HepG2 (cell line): Measurements from ENCODE around the gene ADH1C. TPM values are rescaled to one million over a fixed set of nuclear protein-coding genes. Genes with fewer than 3 reads are reported as not detected.

Experiments
- ATAC-seq: fragments of 200-7000 bp; cut with Tn5 transposase; 3 replicates; pipeline ENCODE4 v1.9.1; 2020; ENCODE audit warnings: mild to moderate bottlenecking, moderate library complexity
- BruUV-seq: library from RNA; stranded (reverse); fragments of 400-500 nt; replicated peaks from 2 replicates; lab custom pipeline; 2021; lab: Mats Ljungman, UMichigan
- CTCF ChIA-PET: fragments of 300-600 bp; formaldehyde crosslinking; extraction: SDS; loops from one replicate; lab custom pipeline; 2021; ENCODE audit warnings: low total read pairs, inconsistent platforms, low intra/inter-chr PET ratio; lab: Yijun Ruan, JAX
- POLR2A ChIA-PET: fragments of 350-600 bp; sonication (Branson Sonifier 250); formaldehyde crosslinking; loops from one replicate; lab custom pipeline; 2020; ENCODE audit warnings: antibody characterized with exemption, inconsistent platforms; lab: Yijun Ruan, JAX
- DNase-seq: peaks from one replicate; pipeline ENCODE4 v3.0.0-alpha.2; 2015; ENCODE audit warnings: low spot score
- FAIRE-seq: peaks from 3 replicates; lab custom pipeline; 2011; peaks lifted over from hg19 to GRCh38; lab: Jason Lieb, UNC
- H2AFZ ChIP-seq: one replicate; pipeline ENCODE4 v1.6.1; 2011; ENCODE audit warnings: low read length, inconsistent platforms
- H3K27ac ChIP-seq: fragments of 300-600 bp; 3 replicates; pipeline ENCODE4 v1.8.0; 2011; ENCODE audit warnings: mixed run types, mild to moderate bottlenecking, mixed read lengths, low read length, inconsistent platforms; ENCODE audit not compliant: insufficient read depth; ENCODE audit errors: extremely low read length
- H3K27me3 ChIP-seq, 2 experiments: fragments of 200-600 bp in 1 of 2; 2 replicates in 1 of 2; 3 replicates in 1 of 2; pipeline versions ENCODE4 v1.6.0 to v1.8.0; 2011; ENCODE audit warnings: low read length in 2 of 2, mild to moderate bottlenecking in 2 of 2, moderate library complexity in 2 of 2, inconsistent platforms in 1 of 2; ENCODE audit not compliant: insufficient read depth in 2 of 2, control insufficient read depth in 1 of 2
- H3K36me3 ChIP-seq, 2 experiments: fragments of 200-600 bp in 1 of 2; replicated peaks in 1 of 2; 2 replicates in 1 of 2; 3 replicates in 1 of 2; pipeline versions ENCODE4 v1.5.1 to v1.8.0; 2011; ENCODE audit warnings: low read length in 2 of 2, inconsistent platforms in 1 of 2; ENCODE audit not compliant: insufficient read depth in 2 of 2, control insufficient read depth in 1 of 2
- H3K4me1 ChIP-seq: 2 replicates; pipeline ENCODE4 v1.5.1; 2012; ENCODE audit warnings: low read length, inconsistent platforms; ENCODE audit not compliant: insufficient read depth
- H3K4me2 ChIP-seq: 2 replicates; pipeline ENCODE4 v1.6.0; 2011; ENCODE audit warnings: low read depth, low read length, inconsistent platforms
- H3K4me3 ChIP-seq, 3 experiments: fragments of 200-600 bp in 1 of 3; sonication (generic), shearing (Covaris generic) in 1 of 3; replicated peaks in 1 of 3; 2 replicates each; pipeline ENCODE4 v1.5.1; 2011 to 2016; ENCODE audit warnings: low read length in 3 of 3, inconsistent platforms in 2 of 3, low read depth in 2 of 3, mild to moderate bottlenecking in 2 of 3, control low read depth in 1 of 3, mixed read lengths in 1 of 3; ENCODE audit not compliant: insufficient read depth in 1 of 3
- H3K79me2 ChIP-seq: one replicate; pipeline ENCODE4 v1.6.1; 2011; ENCODE audit warnings: low read length, inconsistent platforms; ENCODE audit not compliant: insufficient read depth
- H3K9ac ChIP-seq: 2 replicates; pipeline ENCODE4 v1.6.0; 2011; ENCODE audit warnings: mild to moderate bottlenecking, low read depth, low read length, inconsistent platforms; ENCODE audit not compliant: insufficient read depth
- H3K9me3 ChIP-seq: 2 replicates; pipeline ENCODE4 v1.5.1; 2012; ENCODE audit warnings: mild to moderate bottlenecking, low read length
- H4K20me1 ChIP-seq: 2 replicates; pipeline ENCODE4 v1.6.0; 2011; ENCODE audit warnings: inconsistent platforms, mild to moderate bottlenecking, low read length, moderate library complexity; ENCODE audit not compliant: insufficient read depth
- EP300 ChIP-seq, 3 experiments: sonication (generic) in 1 of 3; formaldehyde crosslinking in 1 of 3; IDR thresholded peaks; 2 replicates each; pipeline versions ENCODE4 v1.5.1 to v1.6.1; 2011 to 2020; ENCODE audit warnings: low read depth in 2 of 3, low read length in 2 of 3, borderline replicate concordance in 1 of 3, improper control_type of control experiment in 1 of 3, mild to moderate bottlenecking in 1 of 3, missing genetic modification reagents in 1 of 3, moderate library complexity in 1 of 3
- ETV5 ChIP-seq: IDR thresholded peaks from 2 replicates; pipeline ENCODE4 v1.6.1; 2018; ENCODE audit warnings: missing biosample characterization, missing genetic modification reagents, inconsistent platforms, borderline replicate concordance
- KAT7 ChIP-seq: IDR thresholded peaks from 2 replicates; pipeline ENCODE4 v1.6.1; 2018; ENCODE audit warnings: borderline replicate concordance, missing compliant biosample characterization
- NFIC ChIP-seq: IDR thresholded peaks from 2 replicates; pipeline ENCODE4 v1.6.1; 2012; ENCODE audit warnings: mild to moderate bottlenecking, low read length, inconsistent platforms
- RFX3 ChIP-seq: IDR thresholded peaks from 2 replicates; pipeline ENCODE4 v1.6.1; 2016; ENCODE audit warnings: missing biosample characterization, missing genetic modification reagents
- SAP130 ChIP-seq: IDR thresholded peaks from 2 replicates; pipeline ENCODE4 v1.6.1; 2016; ENCODE audit warnings: low read depth
- SMAD3 ChIP-seq: sonication (generic); formaldehyde crosslinking; IDR thresholded peaks from 2 replicates; pipeline ENCODE4 v1.4.0; 2020; ENCODE audit warnings: missing genetic modification reagents
- SRY ChIP-seq: sonication (generic); formaldehyde crosslinking; IDR thresholded peaks from 2 replicates; pipeline ENCODE4 v1.8.0; 2022; ENCODE audit warnings: mild to moderate bottlenecking, missing genetic modification reagents
- ZIK1 ChIP-seq: sonication (generic); formaldehyde crosslinking; IDR thresholded peaks from 2 replicates; pipeline ENCODE4 v1.5.0; 2020; ENCODE audit warnings: mild to moderate bottlenecking, low read depth, missing genetic modification reagents, borderline replicate concordance
- ZNF350 ChIP-seq: sonication (generic); formaldehyde crosslinking; IDR thresholded peaks from 2 replicates; pipeline ENCODE4 v1.4.0; 2020; ENCODE audit warnings: mild to moderate bottlenecking, low read depth, missing genetic modification reagents, borderline replicate concordance
- WGBS: methylation state at CpG from one replicate; pipeline ENCODE4 v1.1.6; 2017; ENCODE audit warnings: low lambda C conversion rate; 5-methylcytosine and 5-hydroxymethylcytosine counted together
- in situ Hi-C: cut with HindIII; loops from 2 replicates; pipeline ENCODE4 v1.10.0; 2017; ENCODE audit warnings: low pct_unique_long_range_greater_than_20kb; ENCODE audit not compliant: extremely low pct_ligation_motif_present
- intact Hi-C: fragments of 100-400 bp; cut with micrococcal nuclease; formaldehyde crosslinking; loops from one replicate; pipeline ENCODE4 v1.10.0; 2022; ENCODE audit not compliant: unreplicated experiment
- polyA plus RNA-seq, 8 experiments: library from polyadenylated mRNA; depleted of rRNA in 3 of 8; stranded (reverse) in 7 of 8; unstranded in 1 of 8; fragments of >200 nt; fragmentation: Illumina TruSeq in 4 of 8; extraction: Trizol in 4 of 8; gene quantifications; 2 replicates each; pipeline versions ENCODE4 v1.2.1 to v1.2.3, GENCODE V29; 2011 to 2016; ENCODE audit warnings: low read depth in 4 of 8, missing spikeins in 1 of 8, mixed read lengths in 1 of 8; ENCODE audit not compliant: insufficient read depth in 1 of 8
- total RNA-seq, 5 experiments: library from RNA; depleted of rRNA; stranded (reverse); fragments of >200 nt; fragmentation: Illumina TruSeq; extraction: Trizol; gene quantifications; 2 replicates each; pipeline ENCODE4 v1.2.3, GENCODE V29; 2016; ENCODE audit warnings: low read depth in 1 of 5
- TF ChIP-seq, protein P1 (sequence below): sonication (generic); formaldehyde crosslinking; conservative IDR thresholded peaks from 2 replicates; pipeline ENCODE4 v1.4.0; 2020; ENCODE audit warnings: mild to moderate bottlenecking, missing genetic modification reagents, moderate library complexity
- TF ChIP-seq, protein P2 (sequence below): IDR thresholded peaks from 2 replicates; pipeline ENCODE4 v1.6.1; 2018; ENCODE audit warnings: missing genetic modification reagents, mild to moderate bottlenecking, missing compliant biosample characterization
- TF ChIP-seq, protein P3 (sequence below): sonication (generic); IDR thresholded peaks from 2 replicates; pipeline ENCODE4 v1.6.1; 2016; ENCODE audit warnings: low read depth, borderline replicate concordance
- TF ChIP-seq, protein P4 (sequence below): sonication (generic); formaldehyde crosslinking; IDR thresholded peaks from 2 replicates; pipeline ENCODE4 v1.4.0; 2020; ENCODE audit warnings: missing genetic modification reagents

Gene ADH1C
- total and polyA plus RNA-seq, 2 of the 13 experiments (the other 11 are each of a cell fraction or from before 2014, with no cell fraction given): not detected

DNA sequence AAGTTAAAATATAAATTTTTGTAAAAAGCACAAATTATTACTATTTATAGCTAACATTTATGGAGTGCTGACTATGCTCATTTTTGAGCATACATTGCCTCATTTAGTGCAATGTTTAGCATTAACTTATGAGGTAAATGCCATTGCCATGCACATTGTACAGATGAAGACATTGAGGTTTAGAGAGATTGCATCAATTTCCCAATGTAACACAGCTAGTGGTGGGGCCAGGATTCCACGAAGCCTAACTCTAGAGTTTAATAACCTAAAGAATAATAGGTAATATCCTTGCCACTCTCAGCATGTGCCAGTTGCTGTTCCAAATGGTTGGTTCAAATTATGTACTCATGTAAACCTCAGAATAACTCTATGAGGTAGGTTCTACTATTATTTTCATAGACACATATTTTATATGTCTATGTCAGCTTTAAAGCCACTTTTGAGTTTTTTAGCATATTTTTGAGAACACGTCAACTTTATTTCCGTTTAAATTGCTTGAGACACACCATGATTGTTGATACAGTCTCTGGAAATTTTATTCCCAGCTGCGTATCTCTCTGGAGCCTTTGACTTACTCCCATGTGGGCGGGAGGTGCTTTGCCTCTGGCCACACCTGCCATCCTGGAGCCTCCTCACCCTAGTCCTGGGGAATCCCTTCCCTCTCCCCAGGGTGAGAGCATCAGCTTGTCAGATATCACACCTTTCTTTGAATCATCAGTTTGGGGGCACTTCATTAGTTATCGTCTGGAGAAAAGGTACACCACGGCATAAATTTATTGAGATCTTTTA, 51.0 kb downstream of the ADH1C start (continued):
- TF ChIP-seq, protein P1, sequence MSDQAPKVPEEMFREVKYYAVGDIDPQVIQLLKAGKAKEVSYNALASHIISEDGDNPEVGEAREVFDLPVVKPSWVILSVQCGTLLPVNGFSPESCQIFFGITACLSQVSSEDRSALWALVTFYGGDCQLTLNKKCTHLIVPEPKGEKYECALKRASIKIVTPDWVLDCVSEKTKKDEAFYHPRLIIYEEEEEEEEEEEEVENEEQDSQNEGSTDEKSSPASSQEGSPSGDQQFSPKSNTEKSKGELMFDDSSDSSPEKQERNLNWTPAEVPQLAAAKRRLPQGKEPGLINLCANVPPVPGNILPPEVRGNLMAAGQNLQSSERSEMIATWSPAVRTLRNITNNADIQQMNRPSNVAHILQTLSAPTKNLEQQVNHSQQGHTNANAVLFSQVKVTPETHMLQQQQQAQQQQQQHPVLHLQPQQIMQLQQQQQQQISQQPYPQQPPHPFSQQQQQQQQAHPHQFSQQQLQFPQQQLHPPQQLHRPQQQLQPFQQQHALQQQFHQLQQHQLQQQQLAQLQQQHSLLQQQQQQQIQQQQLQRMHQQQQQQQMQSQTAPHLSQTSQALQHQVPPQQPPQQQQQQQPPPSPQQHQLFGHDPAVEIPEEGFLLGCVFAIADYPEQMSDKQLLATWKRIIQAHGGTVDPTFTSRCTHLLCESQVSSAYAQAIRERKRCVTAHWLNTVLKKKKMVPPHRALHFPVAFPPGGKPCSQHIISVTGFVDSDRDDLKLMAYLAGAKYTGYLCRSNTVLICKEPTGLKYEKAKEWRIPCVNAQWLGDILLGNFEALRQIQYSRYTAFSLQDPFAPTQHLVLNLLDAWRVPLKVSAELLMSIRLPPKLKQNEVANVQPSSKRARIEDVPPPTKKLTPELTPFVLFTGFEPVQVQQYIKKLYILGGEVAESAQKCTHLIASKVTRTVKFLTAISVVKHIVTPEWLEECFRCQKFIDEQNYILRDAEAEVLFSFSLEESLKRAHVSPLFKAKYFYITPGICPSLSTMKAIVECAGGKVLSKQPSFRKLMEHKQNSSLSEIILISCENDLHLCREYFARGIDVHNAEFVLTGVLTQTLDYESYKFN (CRISPR knock-in tag): no peak

GRCh38 chr4:99300934-99301333, 51.6 kb downstream of the ADH1C start:
- H3K27me3 ChIP-seq: no peaks in the 10 kb centered on the region
- FAIRE-seq (peak; percentile 73), ATAC-seq (no peak; the same call in 2 of the 3 replicates), DNase-seq (peak; percentile 58)
- H3K27ac ChIP-seq: no peak overlapping the region
- BruUV-seq: no TSS peak
- H3K4me3 ChIP-seq: no peak overlapping the region
- no peaks in the 10 kb centered on the region for H3K9me3 ChIP-seq
- 34% methylated on average over 4 of the region's 4 CpGs for WGBS
- CTCF ChIA-PET: no interaction called here
- POLR2A ChIA-PET: no interaction called here
- in situ Hi-C loops: no loop called here
- H4K20me1 ChIP-seq: no peaks in the 10 kb centered on the region
- H3K9ac ChIP-seq: no peak overlapping the region
- intact Hi-C loops: no loop called here
- no peaks in the 10 kb centered on the region for H3K36me3 ChIP-seq
- no peaks in the 10 kb centered on the region for H3K79me2 ChIP-seq
- no peak overlapping the region for H2AFZ ChIP-seq
- H3K4me2 ChIP-seq: no peak overlapping the region
- peaks cover 7% of the 10 kb centered on the region; the same call in 1 of the 2 replicates for H3K4me1 ChIP-seq
- TF ChIP-seq SAP130 (0 out of 2 replicates have a peak, but pooled peaks have one; percentile 13), NFIC (no peak), ZNF350 (no peak), ETV5 (no peak), KAT7 (CRISPR knock-in tag) (no peak), EP300 (IDR thresholded peaks at IDR 0.05; ENCODE audit: low read depth in 2 of 2, low read length in 2 of 2) (no peak), EP300 (CRISPR knock-in tag; IDR thresholded peaks at IDR 0.05; ENCODE audit: borderline replicate concordance) (no peak), SMAD3 (no peak), RFX3 (CRISPR knock-in tag) (no peak), SRY (CRISPR knock-in tag) (no peak), ZIK1 (CRISPR knock-in tag) (no peak)
- TF ChIP-seq, protein P2, sequence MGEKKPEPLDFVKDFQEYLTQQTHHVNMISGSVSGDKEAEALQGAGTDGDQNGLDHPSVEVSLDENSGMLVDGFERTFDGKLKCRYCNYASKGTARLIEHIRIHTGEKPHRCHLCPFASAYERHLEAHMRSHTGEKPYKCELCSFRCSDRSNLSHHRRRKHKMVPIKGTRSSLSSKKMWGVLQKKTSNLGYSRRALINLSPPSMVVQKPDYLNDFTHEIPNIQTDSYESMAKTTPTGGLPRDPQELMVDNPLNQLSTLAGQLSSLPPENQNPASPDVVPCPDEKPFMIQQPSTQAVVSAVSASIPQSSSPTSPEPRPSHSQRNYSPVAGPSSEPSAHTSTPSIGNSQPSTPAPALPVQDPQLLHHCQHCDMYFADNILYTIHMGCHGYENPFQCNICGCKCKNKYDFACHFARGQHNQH (CRISPR knock-in tag): no peak
- TF ChIP-seq, protein P3, sequence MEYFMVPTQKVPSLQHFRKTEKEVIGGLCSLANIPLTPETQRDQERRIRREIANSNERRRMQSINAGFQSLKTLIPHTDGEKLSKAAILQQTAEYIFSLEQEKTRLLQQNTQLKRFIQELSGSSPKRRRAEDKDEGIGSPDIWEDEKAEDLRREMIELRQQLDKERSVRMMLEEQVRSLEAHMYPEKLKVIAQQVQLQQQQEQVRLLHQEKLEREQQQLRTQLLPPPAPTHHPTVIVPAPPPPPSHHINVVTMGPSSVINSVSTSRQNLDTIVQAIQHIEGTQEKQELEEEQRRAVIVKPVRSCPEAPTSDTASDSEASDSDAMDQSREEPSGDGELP: 0 out of 2 replicates have a peak, but pooled peaks have one; percentile 12
- TF ChIP-seq, protein P4, sequence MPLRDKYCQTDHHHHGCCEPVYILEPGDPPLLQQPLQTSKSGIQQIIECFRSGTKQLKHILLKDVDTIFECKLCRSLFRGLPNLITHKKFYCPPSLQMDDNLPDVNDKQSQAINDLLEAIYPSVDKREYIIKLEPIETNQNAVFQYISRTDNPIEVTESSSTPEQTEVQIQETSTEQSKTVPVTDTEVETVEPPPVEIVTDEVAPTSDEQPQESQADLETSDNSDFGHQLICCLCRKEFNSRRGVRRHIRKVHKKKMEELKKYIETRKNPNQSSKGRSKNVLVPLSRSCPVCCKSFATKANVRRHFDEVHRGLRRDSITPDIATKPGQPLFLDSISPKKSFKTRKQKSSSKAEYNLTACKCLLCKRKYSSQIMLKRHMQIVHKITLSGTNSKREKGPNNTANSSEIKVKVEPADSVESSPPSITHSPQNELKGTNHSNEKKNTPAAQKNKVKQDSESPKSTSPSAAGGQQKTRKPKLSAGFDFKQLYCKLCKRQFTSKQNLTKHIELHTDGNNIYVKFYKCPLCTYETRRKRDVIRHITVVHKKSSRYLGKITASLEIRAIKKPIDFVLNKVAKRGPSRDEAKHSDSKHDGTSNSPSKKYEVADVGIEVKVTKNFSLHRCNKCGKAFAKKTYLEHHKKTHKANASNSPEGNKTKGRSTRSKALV (CRISPR knock-in tag): no peak
